ENCODE data around the gene FAM78B.

- TF ChIP-seq, protein P1, sequence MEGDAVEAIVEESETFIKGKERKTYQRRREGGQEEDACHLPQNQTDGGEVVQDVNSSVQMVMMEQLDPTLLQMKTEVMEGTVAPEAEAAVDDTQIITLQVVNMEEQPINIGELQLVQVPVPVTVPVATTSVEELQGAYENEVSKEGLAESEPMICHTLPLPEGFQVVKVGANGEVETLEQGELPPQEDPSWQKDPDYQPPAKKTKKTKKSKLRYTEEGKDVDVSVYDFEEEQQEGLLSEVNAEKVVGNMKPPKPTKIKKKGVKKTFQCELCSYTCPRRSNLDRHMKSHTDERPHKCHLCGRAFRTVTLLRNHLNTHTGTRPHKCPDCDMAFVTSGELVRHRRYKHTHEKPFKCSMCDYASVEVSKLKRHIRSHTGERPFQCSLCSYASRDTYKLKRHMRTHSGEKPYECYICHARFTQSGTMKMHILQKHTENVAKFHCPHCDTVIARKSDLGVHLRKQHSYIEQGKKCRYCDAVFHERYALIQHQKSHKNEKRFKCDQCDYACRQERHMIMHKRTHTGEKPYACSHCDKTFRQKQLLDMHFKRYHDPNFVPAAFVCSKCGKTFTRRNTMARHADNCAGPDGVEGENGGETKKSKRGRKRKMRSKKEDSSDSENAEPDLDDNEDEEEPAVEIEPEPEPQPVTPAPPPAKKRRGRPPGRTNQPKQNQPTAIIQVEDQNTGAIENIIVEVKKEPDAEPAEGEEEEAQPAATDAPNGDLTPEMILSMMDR (IDR thresholded peaks at IDR 0.05), result no peak
- TF ChIP-seq POLR2A (IDR thresholded peaks at IDR 0.05) (no peak), POLR2AphosphoS5 (IDR thresholded peaks at IDR 0.05) (no peak)
Measured at GRCh38 chr1:166175032-166175431, 8.2 kb upstream of the FAM78B start.

Measured in stomach (tissue), 4 donors.